HEK293 (cell line): ENCODE measurements around the gene LMAN2L.

Experiments used
- CTCF ChIA-PET: fragments of 350-600 bp; formaldehyde crosslinking; extraction: SDS; loops from one replicate; lab custom pipeline; 2021; ENCODE audit warnings: antibody characterized with exemption; lab: Yijun Ruan, JAX
- POLR2A ChIA-PET: fragments of 300-600 bp; formaldehyde crosslinking; extraction: SDS; loops from one replicate; lab custom pipeline; 2020; ENCODE audit warnings: antibody characterized with exemption, inconsistent platforms; lab: Yijun Ruan, JAX
- H3K27ac ChIP-seq: fragments of 200-500 bp; sonication (Bioruptor generic); 2 replicates; pipeline ENCODE4 v1.5.1; 2014; ENCODE audit warnings: low read depth, low read length, control low read depth, inconsistent platforms; ENCODE audit errors: extremely low read depth
- H3K36me3 ChIP-seq, 2 experiments: fragments of 200-500 bp in 1 of 2; sonication (Bioruptor generic) in 1 of 2; 1 replicate in 1 of 2; 2 replicates in 1 of 2; pipeline ENCODE4 v1.5.1; 2014 to 2017; ENCODE audit warnings: inconsistent platforms in 2 of 2, low read length in 2 of 2; ENCODE audit not compliant: control insufficient read depth in 2 of 2, insufficient read depth in 1 of 2
- H3K4me1 ChIP-seq: fragments of 200-500 bp; sonication (Bioruptor generic); 2 replicates; pipeline ENCODE4 v1.5.1; 2014; ENCODE audit warnings: mild to moderate bottlenecking, low read length, inconsistent platforms; ENCODE audit not compliant: control insufficient read depth, insufficient read depth
- H3K4me3 ChIP-seq: 2 replicates; pipeline ENCODE4 v1.5.1; 2011; ENCODE audit warnings: low read depth, mild to moderate bottlenecking, control low read depth, low read length, moderate library complexity
- H3K9me3 ChIP-seq: fragments of 200-500 bp; sonication (Bioruptor generic); 2 replicates; pipeline ENCODE4 v1.5.1; 2014; ENCODE audit warnings: low read depth, low read length, inconsistent platforms; ENCODE audit not compliant: control insufficient read depth, insufficient read depth
- HOXA7 ChIP-seq: sonication (generic); formaldehyde crosslinking; IDR thresholded peaks from 2 replicates; pipeline ENCODE4 v1.8.1; 2022; ENCODE audit warnings: missing genetic modification reagents, borderline replicate concordance
- PBX3 ChIP-seq: sonication (generic); formaldehyde crosslinking; IDR thresholded peaks from 2 replicates; pipeline ENCODE4 v1.8.1; 2022; ENCODE audit warnings: mild to moderate bottlenecking, moderate library complexity, missing genetic modification reagents
- PRDM10 ChIP-seq: fragments of 450-650 bp; formaldehyde crosslinking; IDR thresholded peaks from 2 replicates; pipeline ENCODE4 v1.5.1; 2016; ENCODE audit warnings: missing biosample characterization, missing genetic modification characterization
- SCRT2 ChIP-seq: fragments of 450-650 bp; formaldehyde crosslinking; IDR thresholded peaks from 2 replicates; pipeline ENCODE4 v1.5.1; 2016; ENCODE audit warnings: missing biosample characterization, missing genetic modification characterization
- SP7 ChIP-seq: fragments of 450-650 bp; formaldehyde crosslinking; IDR thresholded peaks from 2 replicates; pipeline ENCODE4 v1.5.1; 2016; ENCODE audit warnings: missing biosample characterization, missing genetic modification characterization
- ZBTB17 ChIP-seq: fragments of 450-650 bp; formaldehyde crosslinking; IDR thresholded peaks from 2 replicates; pipeline ENCODE4 v1.5.1; 2016; ENCODE audit warnings: missing biosample characterization, missing genetic modification characterization
- ZNF121 ChIP-seq: fragments of 450-650 bp; formaldehyde crosslinking; IDR thresholded peaks from 2 replicates; pipeline ENCODE4 v1.5.1; 2016; ENCODE audit warnings: missing biosample characterization, missing genetic modification characterization
- ZNF292 ChIP-seq: fragments of 450-650 bp; formaldehyde crosslinking; IDR thresholded peaks from 2 replicates; pipeline ENCODE4 v1.5.1; 2016; ENCODE audit warnings: low read depth, missing biosample characterization, missing genetic modification characterization, borderline replicate concordance
- ZNF335 ChIP-seq: fragments of 450-650 bp; formaldehyde crosslinking; conservative IDR thresholded peaks from 2 replicates; pipeline ENCODE4 v1.5.1; 2016; ENCODE audit warnings: missing biosample characterization, missing genetic modification characterization
- ZNF426 ChIP-seq: fragments of 450-650 bp; formaldehyde crosslinking; IDR thresholded peaks from 2 replicates; pipeline ENCODE4 v1.5.1; 2017; ENCODE audit warnings: missing biosample characterization, missing genetic modification characterization, mild to moderate bottlenecking, inconsistent platforms, moderate library complexity
- ZNF473 ChIP-seq: fragments of 450-650 bp; formaldehyde crosslinking; IDR thresholded peaks from 2 replicates; pipeline ENCODE4 v1.5.1; 2017; ENCODE audit warnings: missing biosample characterization, missing genetic modification characterization
- ZNF529 ChIP-seq: fragments of 450-650 bp; formaldehyde crosslinking; IDR thresholded peaks from 2 replicates; pipeline ENCODE4 v1.5.1; 2017; ENCODE audit warnings: missing genetic modification characterization, missing biosample characterization; ENCODE audit not compliant: insufficient replicate concordance
- ZNF596 ChIP-seq: fragments of 450-650 bp; IDR thresholded peaks from 2 replicates; pipeline ENCODE4 v1.5.0; 2018; ENCODE audit warnings: missing biosample characterization, mild to moderate bottlenecking, missing genetic modification characterization, moderate library complexity
- ZNF76 ChIP-seq: fragments of 450-650 bp; formaldehyde crosslinking; IDR thresholded peaks from 2 replicates; pipeline ENCODE4; 2016; ENCODE audit warnings: low read depth, missing biosample characterization, missing genetic modification characterization, borderline replicate concordance
- ZSCAN4 ChIP-seq: fragments of 450-650 bp; formaldehyde crosslinking; IDR thresholded peaks from 2 replicates; pipeline ENCODE4 v1.5.1; 2017; ENCODE audit warnings: missing biosample characterization, missing genetic modification characterization
- TF ChIP-seq, protein P1 (sequence below): fragments of 450-650 bp; formaldehyde crosslinking; IDR thresholded peaks from 2 replicates; pipeline ENCODE4 v1.5.1; 2017; ENCODE audit warnings: missing biosample characterization, missing genetic modification characterization
- TF ChIP-seq, protein P2 (sequence below): fragments of 450-650 bp; formaldehyde crosslinking; IDR thresholded peaks from 2 replicates; pipeline ENCODE4 v1.5.1; 2016; ENCODE audit warnings: missing biosample characterization, missing genetic modification characterization
- TF ChIP-seq, protein P3 (sequence below): fragments of 450-650 bp; formaldehyde crosslinking; IDR thresholded peaks from 2 replicates; pipeline ENCODE4 v1.5.1; 2016; ENCODE audit warnings: missing biosample characterization, missing genetic modification characterization
- TF ChIP-seq, protein P4 (sequence below): IDR thresholded peaks from 2 replicates; pipeline ENCODE4 v1.6.1; 2011; ENCODE audit warnings: mild to moderate bottlenecking, low read depth, low read length, borderline replicate concordance

The LMAN2L gene

DNA sequence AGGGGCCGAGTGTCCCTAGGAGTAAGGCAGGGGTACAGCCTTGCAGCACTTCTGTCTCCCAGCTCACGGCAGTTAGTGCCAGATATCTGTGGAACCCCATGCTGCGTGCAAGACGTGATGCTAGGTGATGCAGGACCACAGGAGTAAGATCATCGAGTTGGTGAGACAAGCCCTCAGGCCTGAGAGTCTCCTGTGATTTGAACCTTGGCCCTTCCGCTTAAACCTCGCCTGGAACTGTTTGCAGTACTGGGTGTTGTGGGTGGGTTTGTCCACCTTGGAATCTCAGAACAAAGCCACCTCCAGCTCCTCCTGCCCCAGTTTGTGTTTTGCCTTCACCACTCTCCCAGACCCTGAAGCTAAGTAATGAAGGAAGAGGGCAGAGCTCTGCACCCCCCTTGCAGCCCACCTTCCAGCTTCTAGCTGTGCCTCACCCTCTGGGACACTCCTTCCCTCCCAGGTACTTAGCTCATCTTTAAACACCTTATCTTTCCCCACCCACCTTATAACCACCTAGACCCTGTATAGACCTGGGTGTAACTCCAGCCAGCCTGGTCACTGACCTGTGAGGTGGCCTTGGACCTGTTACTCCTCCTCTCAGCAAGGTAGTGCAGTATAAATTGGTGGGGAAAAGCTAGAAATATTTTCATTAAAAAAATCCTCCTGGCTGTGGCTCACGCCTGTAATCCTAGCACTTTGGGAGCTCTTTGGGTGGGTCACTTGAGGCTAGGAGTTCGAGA is 27.4 kb upstream of the LMAN2L start:
- Histone ChIP-seq H3K36me3 (peaks cover 0 to 24% of the 10 kb centered on the region in 2 experiments; a peak in 2 of 3 replicates), H3K9me3 (no peaks in the 10 kb centered on the region), H3K4me3 (no peak overlapping the region), H3K27ac (no peak overlapping the region), H3K4me1 (peaks cover 4% of the 10 kb centered on the region)
- POLR2A ChIA-PET: interaction anchor here (0.5 kb wide), 1 partner anchor 24 kb away, joined by 4 read pairs; no protein-coding TSS in a partner anchor
- CTCF ChIA-PET: interaction anchor here (0.6 to 0.9 kb wide), 2 partner anchors 14 to 53 kb away, joined by 3 to 4 read pairs; no protein-coding TSS in a partner anchor
- TF ChIP-seq SCRT2 (tag by site-specific recombination) (peak; percentile 28; the same call in 1 of the 2 replicates), ZNF292 (tag by site-specific recombination) (no peak), ZNF596 (tag by site-specific recombination) (no peak), ZNF121 (tag by site-specific recombination) (no peak)

- no peaks in the 10 kb centered on the region for H3K9me3 ChIP-seq
- peaks cover 14% of the 10 kb centered on the region for H3K4me1 ChIP-seq
- peak overlapping the region; percentile 73 for H3K4me3 ChIP-seq
- ChIA-PET POLR2A (no interaction called here), CTCF (interaction anchor here (0.6 to 6.8 kb wide), 11 partner anchors 11 to 209 kb away, joined by 3 to 48 read pairs (median 5); no protein-coding TSS in a partner anchor)
- H3K36me3 ChIP-seq: peaks cover 0 to 15% of the 10 kb centered on the region in 2 experiments; a peak in 2 of 3 replicates
- peak overlapping the region; percentile 29; the same call in 1 of the 2 replicates for H3K27ac ChIP-seq
- TF ChIP-seq, protein P1, sequence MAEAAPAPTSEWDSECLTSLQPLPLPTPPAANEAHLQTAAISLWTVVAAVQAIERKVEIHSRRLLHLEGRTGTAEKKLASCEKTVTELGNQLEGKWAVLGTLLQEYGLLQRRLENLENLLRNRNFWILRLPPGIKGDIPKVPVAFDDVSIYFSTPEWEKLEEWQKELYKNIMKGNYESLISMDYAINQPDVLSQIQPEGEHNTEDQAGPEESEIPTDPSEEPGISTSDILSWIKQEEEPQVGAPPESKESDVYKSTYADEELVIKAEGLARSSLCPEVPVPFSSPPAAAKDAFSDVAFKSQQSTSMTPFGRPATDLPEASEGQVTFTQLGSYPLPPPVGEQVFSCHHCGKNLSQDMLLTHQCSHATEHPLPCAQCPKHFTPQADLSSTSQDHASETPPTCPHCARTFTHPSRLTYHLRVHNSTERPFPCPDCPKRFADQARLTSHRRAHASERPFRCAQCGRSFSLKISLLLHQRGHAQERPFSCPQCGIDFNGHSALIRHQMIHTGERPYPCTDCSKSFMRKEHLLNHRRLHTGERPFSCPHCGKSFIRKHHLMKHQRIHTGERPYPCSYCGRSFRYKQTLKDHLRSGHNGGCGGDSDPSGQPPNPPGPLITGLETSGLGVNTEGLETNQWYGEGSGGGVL (tag by site-specific recombination): peak; percentile 35; the same call in 1 of the 2 replicates
- no peak for TF ChIP-seq HOXA7
- TF ChIP-seq PBX3 (CRISPR knock-in tag): no peak
- TF ChIP-seq ZNF529 (tag by site-specific recombination): no peak
- TF ChIP-seq, protein P2, sequence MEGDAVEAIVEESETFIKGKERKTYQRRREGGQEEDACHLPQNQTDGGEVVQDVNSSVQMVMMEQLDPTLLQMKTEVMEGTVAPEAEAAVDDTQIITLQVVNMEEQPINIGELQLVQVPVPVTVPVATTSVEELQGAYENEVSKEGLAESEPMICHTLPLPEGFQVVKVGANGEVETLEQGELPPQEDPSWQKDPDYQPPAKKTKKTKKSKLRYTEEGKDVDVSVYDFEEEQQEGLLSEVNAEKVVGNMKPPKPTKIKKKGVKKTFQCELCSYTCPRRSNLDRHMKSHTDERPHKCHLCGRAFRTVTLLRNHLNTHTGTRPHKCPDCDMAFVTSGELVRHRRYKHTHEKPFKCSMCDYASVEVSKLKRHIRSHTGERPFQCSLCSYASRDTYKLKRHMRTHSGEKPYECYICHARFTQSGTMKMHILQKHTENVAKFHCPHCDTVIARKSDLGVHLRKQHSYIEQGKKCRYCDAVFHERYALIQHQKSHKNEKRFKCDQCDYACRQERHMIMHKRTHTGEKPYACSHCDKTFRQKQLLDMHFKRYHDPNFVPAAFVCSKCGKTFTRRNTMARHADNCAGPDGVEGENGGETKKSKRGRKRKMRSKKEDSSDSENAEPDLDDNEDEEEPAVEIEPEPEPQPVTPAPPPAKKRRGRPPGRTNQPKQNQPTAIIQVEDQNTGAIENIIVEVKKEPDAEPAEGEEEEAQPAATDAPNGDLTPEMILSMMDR (tag by site-specific recombination): no peak
- 0 out of 2 replicates have a peak, but pooled peaks have one; percentile 5 for TF ChIP-seq ZNF335 (tag by site-specific recombination)
- TF ChIP-seq SP7 (tag by site-specific recombination): no peak
- TF ChIP-seq ZNF426 (tag by site-specific recombination): no peak
- no peak for TF ChIP-seq ZNF76
- TF ChIP-seq, protein P3, sequence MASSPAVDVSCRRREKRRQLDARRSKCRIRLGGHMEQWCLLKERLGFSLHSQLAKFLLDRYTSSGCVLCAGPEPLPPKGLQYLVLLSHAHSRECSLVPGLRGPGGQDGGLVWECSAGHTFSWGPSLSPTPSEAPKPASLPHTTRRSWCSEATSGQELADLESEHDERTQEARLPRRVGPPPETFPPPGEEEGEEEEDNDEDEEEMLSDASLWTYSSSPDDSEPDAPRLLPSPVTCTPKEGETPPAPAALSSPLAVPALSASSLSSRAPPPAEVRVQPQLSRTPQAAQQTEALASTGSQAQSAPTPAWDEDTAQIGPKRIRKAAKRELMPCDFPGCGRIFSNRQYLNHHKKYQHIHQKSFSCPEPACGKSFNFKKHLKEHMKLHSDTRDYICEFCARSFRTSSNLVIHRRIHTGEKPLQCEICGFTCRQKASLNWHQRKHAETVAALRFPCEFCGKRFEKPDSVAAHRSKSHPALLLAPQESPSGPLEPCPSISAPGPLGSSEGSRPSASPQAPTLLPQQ (tag by site-specific recombination): no peak
- no peak for TF ChIP-seq ZSCAN4 (tag by site-specific recombination)
- TF ChIP-seq ZBTB17 (tag by site-specific recombination): no peak
- peak; percentile 37; the same call in 1 of the 2 replicates for TF ChIP-seq PRDM10 (tag by site-specific recombination)
- TF ChIP-seq, protein P4, sequence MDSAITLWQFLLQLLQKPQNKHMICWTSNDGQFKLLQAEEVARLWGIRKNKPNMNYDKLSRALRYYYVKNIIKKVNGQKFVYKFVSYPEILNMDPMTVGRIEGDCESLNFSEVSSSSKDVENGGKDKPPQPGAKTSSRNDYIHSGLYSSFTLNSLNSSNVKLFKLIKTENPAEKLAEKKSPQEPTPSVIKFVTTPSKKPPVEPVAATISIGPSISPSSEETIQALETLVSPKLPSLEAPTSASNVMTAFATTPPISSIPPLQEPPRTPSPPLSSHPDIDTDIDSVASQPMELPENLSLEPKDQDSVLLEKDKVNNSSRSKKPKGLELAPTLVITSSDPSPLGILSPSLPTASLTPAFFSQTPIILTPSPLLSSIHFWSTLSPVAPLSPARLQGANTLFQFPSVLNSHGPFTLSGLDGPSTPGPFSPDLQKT: no peak
- no peak for TF ChIP-seq ZNF473
Observed at GRCh38 chr2:96764253-96764637, 24.4 kb upstream of the LMAN2L start.
